Measurements from ENCODE around the gene COL6A5. TPM values are rescaled to one million over a fixed set of nuclear protein-coding genes. Genes with fewer than 3 reads are reported as not detected.

COL6A5 gene
- total and polyA plus RNA-seq, 10 of the 15 experiments (the other 5 are each of a cell fraction or from before 2014, with no cell fraction given) = 0.04 to 0.11 TPM; not detected in 8

DNA sequence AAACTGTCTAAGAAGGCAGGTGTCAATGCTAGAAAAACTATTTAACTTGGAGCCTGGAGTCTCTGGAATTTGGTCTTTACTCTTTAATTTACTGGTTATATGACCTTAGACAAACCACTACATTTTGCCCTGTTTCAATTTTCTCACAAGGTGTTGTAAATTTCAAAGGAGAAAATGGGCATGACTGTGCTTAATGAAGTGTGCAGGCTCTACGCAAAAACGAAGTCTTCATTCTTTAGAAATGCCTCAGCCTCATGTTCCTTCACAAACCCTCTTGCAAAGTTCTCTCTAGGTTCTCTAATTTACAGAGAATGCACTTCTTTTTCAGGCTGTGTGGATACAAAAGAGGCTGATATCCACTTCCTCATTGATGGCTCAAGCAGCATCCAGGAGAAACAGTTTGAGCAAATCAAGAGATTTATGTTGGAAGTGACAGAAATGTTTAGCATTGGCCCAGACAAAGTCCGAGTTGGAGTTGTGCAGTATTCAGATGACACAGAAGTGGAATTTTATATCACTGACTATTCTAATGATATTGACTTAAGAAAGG lies 39.1 kb downstream of the COL6A5 start:
- no peak overlapping the region for H3K4me2 ChIP-seq (ENCODE audit: control insufficient read depth, insufficient read depth)
- ChIA-PET RAD21 (ENCODE audit: unreplicated experiment) (no interaction called here), POLR2A (no interaction called here)

DNA sequence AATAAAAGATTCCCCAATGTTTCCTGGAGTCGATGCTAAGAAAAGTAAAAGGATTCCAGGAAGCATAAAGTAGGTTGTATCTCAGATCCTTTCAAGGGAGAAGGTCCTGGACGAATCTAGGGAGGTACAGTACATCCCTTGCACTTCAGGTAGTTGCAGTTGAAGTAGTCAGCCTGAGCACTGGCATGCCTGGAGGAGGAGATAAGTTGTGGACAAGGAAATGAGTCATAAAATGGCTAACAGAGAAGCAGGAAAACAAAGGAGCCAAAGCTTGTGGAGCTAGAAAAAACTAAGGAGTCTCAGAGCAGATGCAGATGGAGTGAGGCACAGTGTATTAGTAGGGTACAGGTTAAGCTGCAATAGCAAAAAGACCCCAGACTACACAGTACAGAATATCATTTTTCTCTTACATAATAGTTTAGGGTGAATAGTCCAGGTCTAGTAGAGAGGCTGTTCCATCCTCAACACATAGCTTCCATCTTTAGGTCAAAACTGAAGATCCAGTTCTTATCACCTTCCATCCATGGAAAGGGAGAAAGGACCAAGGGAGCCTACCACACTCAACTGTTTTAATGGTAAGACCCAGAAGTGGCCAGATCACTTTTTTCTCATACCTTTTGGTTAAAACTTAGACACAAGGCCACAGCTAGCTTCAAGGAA lies 41.3 kb downstream of the COL6A5 start:
- WGBS (ENCODE audit: insufficient coverage, insufficient replicate concordance, low lambda C conversion rate, missing lambda C conversion rate) = 8% methylated on average over 2 of the region's 2 CpGs
- intact Hi-C loops (cut with micrococcal nuclease; ENCODE audit: unreplicated experiment) = no loop called here
- DNase-seq (ENCODE audit: low read depth, low spot score) (no peak), FAIRE-seq (no peak), ATAC-seq (no peak)
- H3K79me2 ChIP-seq (ENCODE audit: control insufficient read depth, insufficient read depth, low read length) = no peaks in the 10 kb centered on the region
- H3K4me1 ChIP-seq (ENCODE audit: control insufficient read depth, insufficient read depth, low read length) = no peaks in the 10 kb centered on the region
- TF ChIP-seq HDAC2 (IDR thresholded peaks at IDR 0.05) = no peak
- H3K4me3 ChIP-seq = no peak overlapping the region
- H3K4me2 ChIP-seq (ENCODE audit: control insufficient read depth, insufficient read depth) = no peak overlapping the region
- ChIA-PET POLR2A (interaction anchor here (0.5 kb wide), 1 partner anchor 1094 kb away, joined by 4 read pairs; no protein-coding TSS in a partner anchor), CTCF (no interaction called here), RAD21 (ENCODE audit: unreplicated experiment) (interaction anchor here (0.5 kb wide), 1 partner anchor 1335 kb away, joined by 4 read pairs; no protein-coding TSS in a partner anchor), SMC1A (ENCODE audit: uncharacterized antibody, unreplicated experiment) (no interaction called here)
- H3K9ac ChIP-seq (ENCODE audit: control insufficient read depth, insufficient read depth, low read length) = no peak overlapping the region
- H2AFZ ChIP-seq (ENCODE audit: control insufficient read depth, low read depth, low read length) = no peak overlapping the region
- no peaks in the 10 kb centered on the region for H3K9me3 ChIP-seq (replicated peaks; ENCODE audit: control insufficient read depth, insufficient read depth, low read length)
- in situ Hi-C loops (cut with MboI) = no loop called here
- no peaks in the 10 kb centered on the region for H3K36me3 ChIP-seq (ENCODE audit: control insufficient read depth in 2 of 2, insufficient read depth in 2 of 2, low read length in 1 of 2)
- H4K20me1 ChIP-seq (ENCODE audit: control insufficient read depth, insufficient read depth) = no peaks in the 10 kb centered on the region
- BruUV-seq (replicated peaks) = no TSS peak
- H3K27ac ChIP-seq (ENCODE audit: control insufficient read depth, insufficient read depth) = no peak overlapping the region
- no peaks in the 10 kb centered on the region; a peak in 2 of 4 replicates for H3K27me3 ChIP-seq (replicated peaks in 1 of 2; ENCODE audit: control insufficient read depth in 2 of 2, insufficient read depth in 2 of 2, low read length in 1 of 2)

More for the DNA sequence above, 39.1 kb downstream of the COL6A5 start:
- FAIRE-seq = no peak
- TF ChIP-seq FOXK2 (IDR thresholded peaks at IDR 0.05) = no peak
- TF ChIP-seq, protein P1, sequence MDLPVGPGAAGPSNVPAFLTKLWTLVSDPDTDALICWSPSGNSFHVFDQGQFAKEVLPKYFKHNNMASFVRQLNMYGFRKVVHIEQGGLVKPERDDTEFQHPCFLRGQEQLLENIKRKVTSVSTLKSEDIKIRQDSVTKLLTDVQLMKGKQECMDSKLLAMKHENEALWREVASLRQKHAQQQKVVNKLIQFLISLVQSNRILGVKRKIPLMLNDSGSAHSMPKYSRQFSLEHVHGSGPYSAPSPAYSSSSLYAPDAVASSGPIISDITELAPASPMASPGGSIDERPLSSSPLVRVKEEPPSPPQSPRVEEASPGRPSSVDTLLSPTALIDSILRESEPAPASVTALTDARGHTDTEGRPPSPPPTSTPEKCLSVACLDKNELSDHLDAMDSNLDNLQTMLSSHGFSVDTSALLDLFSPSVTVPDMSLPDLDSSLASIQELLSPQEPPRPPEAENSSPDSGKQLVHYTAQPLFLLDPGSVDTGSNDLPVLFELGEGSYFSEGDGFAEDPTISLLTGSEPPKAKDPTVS (IDR thresholded peaks at IDR 0.05; ENCODE audit: low read depth, low read length) = no peak
- TF ChIP-seq HDAC6 (IDR thresholded peaks at IDR 0.05; ENCODE audit: unreplicated experiment) = no peak
- TF ChIP-seq NFYA (IDR thresholded peaks at IDR 0.05; ENCODE audit: borderline replicate concordance, low read depth, low read length) = no peak
- no peak for TF ChIP-seq CBX5 (IDR thresholded peaks at IDR 0.05; ENCODE audit: low read depth)
- no peak for TF ChIP-seq HDAC2 (IDR thresholded peaks at IDR 0.05)
- H3K27me3 ChIP-seq (replicated peaks in 1 of 2; ENCODE audit: control insufficient read depth in 2 of 2, insufficient read depth in 2 of 2, low read length in 1 of 2) = no peaks in the 10 kb centered on the region; a peak in 2 of 4 replicates
- no peak for ATAC-seq
- no peak overlapping the region for H3K4me3 ChIP-seq
- no peak for DNase-seq (ENCODE audit: low read depth, low spot score)
- no peaks in the 10 kb centered on the region for H3K36me3 ChIP-seq (ENCODE audit: control insufficient read depth in 2 of 2, insufficient read depth in 2 of 2, low read length in 1 of 2)
- H3K79me2 ChIP-seq (ENCODE audit: control insufficient read depth, insufficient read depth, low read length) = no peaks in the 10 kb centered on the region
- intact Hi-C loops (cut with micrococcal nuclease; ENCODE audit: unreplicated experiment) (no loop called here), in situ Hi-C loops (cut with MboI) (no loop called here)
- H3K9me3 ChIP-seq (replicated peaks; ENCODE audit: control insufficient read depth, insufficient read depth, low read length) = no peaks in the 10 kb centered on the region
- 0% methylated on average over 3 of the region's 3 CpGs for WGBS (ENCODE audit: insufficient coverage, insufficient replicate concordance, low lambda C conversion rate, missing lambda C conversion rate)
- no peak overlapping the region for H3K9ac ChIP-seq (ENCODE audit: control insufficient read depth, insufficient read depth, low read length)
- H3K27ac ChIP-seq (ENCODE audit: control insufficient read depth, insufficient read depth) = no peak overlapping the region
- CTCF ChIA-PET = no interaction called here
- H3K4me1 ChIP-seq (ENCODE audit: control insufficient read depth, insufficient read depth, low read length) = no peaks in the 10 kb centered on the region
- H2AFZ ChIP-seq (ENCODE audit: control insufficient read depth, low read depth, low read length) = no peak overlapping the region
- BruUV-seq (replicated peaks) = no TSS peak
- H4K20me1 ChIP-seq (ENCODE audit: control insufficient read depth, insufficient read depth) = no peaks in the 10 kb centered on the region
- SMC1A ChIA-PET (ENCODE audit: uncharacterized antibody, unreplicated experiment) = no interaction called here

Data from GM12878 (cell line).